Osteoblast (primary cell): ENCODE measurements around the gene CGNL1. TPM values are rescaled to one million over a fixed set of nuclear protein-coding genes. Genes with fewer than 3 reads are reported as not detected.

Experiments used
- DNase-seq: peaks from one replicate; pipeline ENCODE4 v3.0.0; 2011; ENCODE audit warnings: low spot score, mixed read lengths; ENCODE audit not compliant: insufficient read length; ENCODE audit errors: missing footprints
- H2AFZ ChIP-seq: 2 replicates; pipeline ENCODE4 v1.6.0; 2011; ENCODE audit warnings: mild to moderate bottlenecking, low read length
- H3K27ac ChIP-seq: 2 replicates; pipeline ENCODE4 v1.5.1; 2011; ENCODE audit warnings: mild to moderate bottlenecking, low read depth, low read length, moderate library complexity
- H3K27me3 ChIP-seq: 2 replicates; pipeline ENCODE4 v1.6.0; 2012; ENCODE audit warnings: mild to moderate bottlenecking, control low read depth, inconsistent platforms, low read length, moderate library complexity; ENCODE audit not compliant: insufficient read depth
- H3K36me3 ChIP-seq: 2 replicates; pipeline ENCODE4 v1.5.1; 2011; ENCODE audit warnings: mild to moderate bottlenecking, low read length, control low read depth, moderate library complexity; ENCODE audit not compliant: insufficient read depth
- H3K4me1 ChIP-seq: 2 replicates; pipeline ENCODE4 v1.5.1; 2011; ENCODE audit warnings: mild to moderate bottlenecking, low read length, control low read depth, moderate library complexity; ENCODE audit not compliant: insufficient read depth
- H3K4me2 ChIP-seq: 2 replicates; pipeline ENCODE4 v1.6.0; 2011; ENCODE audit warnings: mild to moderate bottlenecking, low read length; ENCODE audit not compliant: insufficient read depth
- H3K4me3 ChIP-seq: fragments of 200-600 bp; sonication (generic); 3 replicates; pipeline ENCODE4 v1.5.1; 2012; ENCODE audit warnings: mild to moderate bottlenecking, low read length, inconsistent platforms; ENCODE audit not compliant: insufficient read depth
- H3K79me2 ChIP-seq: 2 replicates; pipeline ENCODE4 v1.6.0; 2012; ENCODE audit warnings: mild to moderate bottlenecking, low read length, control low read depth, inconsistent platforms; ENCODE audit not compliant: insufficient read depth
- H3K9me3 ChIP-seq: 2 replicates; pipeline ENCODE4 v1.5.1; 2011; ENCODE audit warnings: low read depth, low read length, control low read depth
- H4K20me1 ChIP-seq: 2 replicates; pipeline ENCODE4 v1.6.0; 2012; ENCODE audit warnings: mild to moderate bottlenecking, low read length, control low read depth; ENCODE audit not compliant: insufficient read depth
- CTCF ChIP-seq: IDR thresholded peaks from 2 replicates; pipeline ENCODE4 v1.5.1; 2011; ENCODE audit warnings: mild to moderate bottlenecking, low read depth, low read length, moderate library complexity; ENCODE audit errors: extremely low read depth
- total RNA-seq: library from RNA; depleted of rRNA; stranded (reverse); fragments of >200 nt; gene quantifications from 2 replicates; pipeline ENCODE4 v1.2.3, GENCODE V29; 2012

Gene CGNL1
- total RNA-seq, 1 donor, result 1.1 TPM

GRCh38 chr15:57526076-57526475, 149.8 kb downstream of the CGNL1 start:
- DNase-seq, result no peak
- Histone ChIP-seq H3K27me3 (peaks cover 12% of the 10 kb centered on the region), H3K4me2 (no peak overlapping the region), H3K27ac (no peak overlapping the region), H3K4me1 (peaks cover 4% of the 10 kb centered on the region), H3K36me3 (no peaks in the 10 kb centered on the region), H2AFZ (no peak overlapping the region), H4K20me1 (no peaks in the 10 kb centered on the region), H3K79me2 (no peaks in the 10 kb centered on the region), H3K9me3 (no peaks in the 10 kb centered on the region), H3K4me3 (no peak overlapping the region)
- TF ChIP-seq CTCF, result no peak

- Histone ChIP-seq H2AFZ (no peak overlapping the region), H3K27me3 (peaks cover 17% of the 10 kb centered on the region), H3K4me1 (peaks cover 4% of the 10 kb centered on the region), H3K27ac (no peak overlapping the region), H3K4me3 (no peak overlapping the region), H4K20me1 (no peaks in the 10 kb centered on the region), H3K4me2 (no peak overlapping the region), H3K79me2 (no peaks in the 10 kb centered on the region), H3K36me3 (no peaks in the 10 kb centered on the region), H3K9me3 (no peaks in the 10 kb centered on the region)
- TF ChIP-seq CTCF, result no peak
- DNase-seq, result peak; percentile 52
Measured at GRCh38 chr15:57526615-57527014, 150.3 kb downstream of the CGNL1 start.

- peak overlapping the region; percentile 57 for H3K4me2 ChIP-seq
Measured at GRCh38 chr15:57527382-57528091, 151.2 kb downstream of the CGNL1 start.

More at GRCh38 chr15:57527382-57528091, 151.2 kb downstream of the CGNL1 start:
- no peak overlapping the region for H3K4me3 ChIP-seq
- H4K20me1 ChIP-seq, result no peaks in the 10 kb centered on the region
- H3K9me3 ChIP-seq, result no peaks in the 10 kb centered on the region
- H3K36me3 ChIP-seq, result no peaks in the 10 kb centered on the region
- peaks cover 4% of the 10 kb centered on the region for H3K4me1 ChIP-seq
- TF ChIP-seq CTCF, result peak; percentile 66
- H3K27me3 ChIP-seq, result peaks cover 17% of the 10 kb centered on the region
- DNase-seq, result peak; percentile 88
- no peak overlapping the region for H3K27ac ChIP-seq
- no peaks in the 10 kb centered on the region for H3K79me2 ChIP-seq
- no peak overlapping the region for H2AFZ ChIP-seq
